Choroid plexus epithelial cell (primary cell): ENCODE results near the gene SYNJ2.

Experiments
- DNase-seq: peaks from one replicate; pipeline ENCODE4 v3.0.0-alpha.2; 2010; ENCODE audit warnings: low read depth
- H3K4me3 ChIP-seq: 2 replicates; pipeline ENCODE4 v1.5.1; 2011; ENCODE audit warnings: low read depth, mild to moderate bottlenecking, control low read depth, low read length, moderate library complexity
- CTCF ChIP-seq: conservative IDR thresholded peaks from 2 replicates; pipeline ENCODE4 v1.5.1; 2011; ENCODE audit warnings: low read depth, mild to moderate bottlenecking, control low read depth, inconsistent platforms, low read length, moderate library complexity

Gene SYNJ2

GRCh38 chr6:157976345-157977175 is 5.1 kb upstream of the SYNJ2 start:
- no peak overlapping the region for H3K4me3 ChIP-seq
- no peak for TF ChIP-seq CTCF
- no peak for DNase-seq

GRCh38 chr6:157977176-157977804 is 4.4 kb upstream of the SYNJ2 start:
- no peak overlapping the region for H3K4me3 ChIP-seq
- no peak for DNase-seq
- no peak for TF ChIP-seq CTCF

- no peak for TF ChIP-seq CTCF
- H3K4me3 ChIP-seq, result no peak overlapping the region
- no peak for DNase-seq
These were observed 3.5 kb upstream of the SYNJ2 start for GRCh38 chr6:157978021-157978783.

GRCh38 chr6:157980288-157981131 is 1.2 kb upstream of the SYNJ2 start:
- TF ChIP-seq CTCF, result no peak
- DNase-seq, result no peak
- H3K4me3 ChIP-seq, result no peak overlapping the region

GRCh38 chr6:157981132-157981394 is 600 bp upstream of the SYNJ2 start:
- DNase-seq, result no peak
- H3K4me3 ChIP-seq, result peak overlapping the region; percentile 82
- TF ChIP-seq CTCF, result no peak

GRCh38 chr6:157982102-157982562 is 469 bp downstream of the SYNJ2 start:
- peak overlapping the region; percentile 82 for H3K4me3 ChIP-seq
- TF ChIP-seq CTCF, result no peak
- DNase-seq, result peak; percentile 46
